GM18502 (cell line): ENCODE results near the gene PPARGC1A.

Source experiments
- ATAC-seq: cut with Tn5 transposase; IDR thresholded peaks from one replicate; pipeline ENCODE4 v1.9.1; 2021; ENCODE audit warnings: mild to moderate bottlenecking; ENCODE audit not compliant: unreplicated experiment, poor library complexity

The PPARGC1A gene

GRCh38 chr4:23915459-23916132 lies 25.7 kb upstream of the PPARGC1A start:
- ATAC-seq: no peak

- ATAC-seq: no peak
Observed at GRCh38 chr4:23911675-23912455, 22.0 kb upstream of the PPARGC1A start.

GRCh38 chr4:23909671-23910070 lies 19.8 kb upstream of the PPARGC1A start:
- no peak for ATAC-seq

- no peak for ATAC-seq
Observed at GRCh38 chr4:23906839-23907238, 17.0 kb upstream of the PPARGC1A start.

- ATAC-seq: no peak
Observed at GRCh38 chr4:23904639-23905071, 14.8 kb upstream of the PPARGC1A start.

- no peak for ATAC-seq
Observed at GRCh38 chr4:23903859-23904438, 14.1 kb upstream of the PPARGC1A start.

- ATAC-seq: no peak
Observed at GRCh38 chr4:23902222-23902804, 12.5 kb upstream of the PPARGC1A start.

GRCh38 chr4:23900636-23901035 lies 10.8 kb upstream of the PPARGC1A start:
- ATAC-seq: no peak

- no peak for ATAC-seq
Observed at GRCh38 chr4:23899565-23899964, 9.7 kb upstream of the PPARGC1A start.

- no peak for ATAC-seq
Observed at GRCh38 chr4:23897564-23898109, 7.8 kb upstream of the PPARGC1A start.

GRCh38 chr4:23894021-23894420 lies 4.2 kb upstream of the PPARGC1A start:
- ATAC-seq: no peak

- no peak for ATAC-seq
Observed at GRCh38 chr4:23891064-23891421, 1.2 kb upstream of the PPARGC1A start.

GRCh38 chr4:23890369-23891063 lies 669 bp upstream of the PPARGC1A start:
- no peak for ATAC-seq

GRCh38 chr4:23889391-23889790 lies 456 bp downstream of the PPARGC1A start:
- no peak for ATAC-seq

- ATAC-seq: no peak
Observed at GRCh38 chr4:23888421-23889319, 1.2 kb downstream of the PPARGC1A start.

GRCh38 chr4:23887989-23888388 lies 1.9 kb downstream of the PPARGC1A start:
- no peak for ATAC-seq

- ATAC-seq: no peak
Observed at GRCh38 chr4:23887173-23887572, 2.7 kb downstream of the PPARGC1A start.

GRCh38 chr4:23885943-23886590 lies 3.8 kb downstream of the PPARGC1A start:
- no peak for ATAC-seq

GRCh38 chr4:23884741-23885140 lies 5.1 kb downstream of the PPARGC1A start:
- no peak for ATAC-seq
